GM19023 (cell line): ENCODE data around the gene CYP20A1.
A peak's percentile ranks its signal among the peaks of the same experiment; 100 is the strongest.
"Not testable (repeated sequence)": the region's sequence is repeated elsewhere in the genome, so short reads cannot be mapped to it uniquely, and the experiment has no call there.

Experiments used
- ATAC-seq: cut with Tn5 transposase; IDR thresholded peaks from one replicate; pipeline ENCODE4 v1.9.1; 2021; ENCODE audit warnings: mild to moderate bottlenecking, moderate library complexity; ENCODE audit not compliant: unreplicated experiment

Gene CYP20A1

GRCh38 chr2:203238704-203239526 lies at the start of gene CYP20A1:
TSS of gene CYP20A1 (plus strand) at chr2:203239018. CDS start at chr2:203239063, 45 bp downstream.
- peak; percentile 90 for ATAC-seq

GRCh38 chr2:203190547-203190946 lies 48.3 kb upstream of the CYP20A1 start:
- not testable (repeated sequence) for ATAC-seq

- not testable (repeated sequence) for ATAC-seq
Observed at GRCh38 chr2:203191026-203191425, 47.8 kb upstream of the CYP20A1 start.

- no peak for ATAC-seq
Observed at GRCh38 chr2:203191961-203192360, 46.9 kb upstream of the CYP20A1 start.

GRCh38 chr2:203195331-203196036 lies 43.3 kb upstream of the CYP20A1 start:
- no peak for ATAC-seq

GRCh38 chr2:203200866-203201265 lies 38.0 kb upstream of the CYP20A1 start:
- no peak for ATAC-seq

GRCh38 chr2:203201426-203201825 lies 37.4 kb upstream of the CYP20A1 start:
- ATAC-seq, result no peak

- no peak for ATAC-seq
Observed at GRCh38 chr2:203209538-203209937, 29.3 kb upstream of the CYP20A1 start.

GRCh38 chr2:203225423-203226039 lies 13.3 kb upstream of the CYP20A1 start:
- ATAC-seq, result no peak

GRCh38 chr2:203229674-203230073 lies 9.1 kb upstream of the CYP20A1 start:
- ATAC-seq, result not testable (repeated sequence)

- ATAC-seq, result no peak
Observed at GRCh38 chr2:203237346-203238238, 1.2 kb upstream of the CYP20A1 start.

- ATAC-seq, result peak; percentile 2
Observed at GRCh38 chr2:203238292-203238703, 520 bp upstream of the CYP20A1 start.

GRCh38 chr2:203240491-203240890 lies 1.7 kb downstream of the CYP20A1 start:
- ATAC-seq, result no peak

- no peak for ATAC-seq
Observed at GRCh38 chr2:203242518-203242917, 3.7 kb downstream of the CYP20A1 start.

- ATAC-seq, result no peak
Observed at GRCh38 chr2:203246646-203247045, 7.8 kb downstream of the CYP20A1 start.

GRCh38 chr2:203252818-203253217 lies 14.0 kb downstream of the CYP20A1 start:
- ATAC-seq, result no peak

- not testable (repeated sequence) for ATAC-seq
Observed at GRCh38 chr2:203253422-203254095, 14.7 kb downstream of the CYP20A1 start.

GRCh38 chr2:203261326-203262159 lies 22.7 kb downstream of the CYP20A1 start:
- no peak for ATAC-seq

GRCh38 chr2:203279288-203279687 lies 40.5 kb downstream of the CYP20A1 start:
- no peak for ATAC-seq
